HuH-7.5 (cell line): Measurements from ENCODE around the gene FNTB.
A peak's percentile ranks its signal among the peaks of the same experiment; 100 is the strongest.

Source experiments
- DNase-seq: peaks from one replicate; pipeline ENCODE4 v3.0.0; 2011; ENCODE audit warnings: low spot score

Gene FNTB

GRCh38 chr14:64983439-64984310 is 3.0 kb upstream of the FNTB start:
- peak; percentile 33 for DNase-seq

- DNase-seq, result no peak
Measured at GRCh38 chr14:64987438-64987767, 708 bp downstream of the FNTB start.

- DNase-seq, result no peak
Measured at GRCh38 chr14:64990296-64990695, 3.6 kb downstream of the FNTB start.

- no peak for DNase-seq
Measured at GRCh38 chr14:64990939-64991338, 4.2 kb downstream of the FNTB start.

GRCh38 chr14:64992328-64992885 is 5.7 kb downstream of the FNTB start:
- no peak for DNase-seq

- no peak for DNase-seq
Measured at GRCh38 chr14:64993266-64993930, 6.7 kb downstream of the FNTB start.

GRCh38 chr14:64994540-64994939 is 7.8 kb downstream of the FNTB start:
- no peak for DNase-seq

- no peak for DNase-seq
Measured at GRCh38 chr14:64995291-64995690, 8.6 kb downstream of the FNTB start.

- no peak for DNase-seq
Measured at GRCh38 chr14:64997108-64997794, 10.6 kb downstream of the FNTB start.

GRCh38 chr14:64998455-64998931 is 11.8 kb downstream of the FNTB start:
- DNase-seq, result no peak

- DNase-seq, result no peak
Measured at GRCh38 chr14:65000898-65001591, 14.3 kb downstream of the FNTB start.

GRCh38 chr14:65001723-65002122 is 15.0 kb downstream of the FNTB start:
- no peak for DNase-seq

- no peak for DNase-seq
Measured at GRCh38 chr14:65002586-65003210, 16.0 kb downstream of the FNTB start.

- no peak for DNase-seq
Measured at GRCh38 chr14:65003394-65003793, 16.7 kb downstream of the FNTB start.

GRCh38 chr14:65006261-65006721 is 19.6 kb downstream of the FNTB start:
- DNase-seq, result no peak

- no peak for DNase-seq
Measured at GRCh38 chr14:65007202-65007601, 20.5 kb downstream of the FNTB start.

GRCh38 chr14:65010211-65010931 is 23.7 kb downstream of the FNTB start:
- DNase-seq, result no peak

GRCh38 chr14:65011538-65011937 is 24.8 kb downstream of the FNTB start:
- no peak for DNase-seq

GRCh38 chr14:65012353-65012752 is 25.7 kb downstream of the FNTB start:
- no peak for DNase-seq

- no peak for DNase-seq
Measured at GRCh38 chr14:65015391-65015790, 28.7 kb downstream of the FNTB start.

- DNase-seq, result no peak
Measured at GRCh38 chr14:65016471-65016870, 29.8 kb downstream of the FNTB start.
